Measurements from ENCODE around the gene PITPNC1.
A peak's percentile ranks its signal among the peaks of the same experiment; 100 is the strongest.

GRCh38 chr17:67679225-67679624, 302.1 kb downstream of the PITPNC1 start:
- TF ChIP-seq CTCF (IDR thresholded peaks at IDR 0.05; ENCODE audit: low read length) (0 out of 2 replicates have a peak, but pooled peaks have one; percentile 7), EZH2 (IDR thresholded peaks at IDR 0.05; ENCODE audit: borderline replicate concordance, low read length) (no peak)

All from OCI-LY1 (cell line).